T-cell (primary cell): ENCODE measurements around the gene BICDL2. TPM values are rescaled to one million over a fixed set of nuclear protein-coding genes. Genes with fewer than 3 reads are reported as not detected.

Experiments used
- ATAC-seq, 4 experiments: fragments of 200-7000 bp in 3 of 4; fragments of 150-1000 bp in 1 of 4; cut with Tn5 transposase; replicated peaks in 1 of 4; 1 replicate in 3 of 4; 2 replicates in 1 of 4; pipeline ENCODE4 v1.10.0; 2021; ENCODE audit warnings: moderate library complexity in 3 of 4, mild to moderate bottlenecking in 2 of 4, moderate number of reproducible peaks in 1 of 4
- CTCF ChIA-PET, 2 donors: fragments of 300-600 bp; sonication (Branson Sonifier 250); formaldehyde crosslinking; loops; one replicate each; lab custom pipeline; 2022; ENCODE audit warnings: antibody characterized with exemption in 2 of 2; lab: Charles Lee
- POLR2A ChIA-PET, 2 donors: fragments of 300-600 bp; sonication (Branson Sonifier 250); formaldehyde crosslinking; loops; one replicate each; lab custom pipeline; 2022; ENCODE audit warnings: antibody characterized with exemption in 2 of 2; lab: Charles Lee
- DNase-seq, 35 experiments: peaks; one replicate each; pipeline versions ENCODE4 v3.0.0 to v3.0.0-alpha.2; 2013 to 2023
- H3K27ac ChIP-seq: one replicate; pipeline ENCODE4 v1.5.1; 2013; ENCODE audit warnings: low read length
- H3K27me3 ChIP-seq, 2 experiments: replicated peaks in 1 of 2; 1 replicate in 1 of 2; 2 replicates in 1 of 2; pipeline versions ENCODE4 v1.6.1 to v1.7.0; 2013; ENCODE audit warnings: low read length in 1 of 2, mixed read lengths in 1 of 2; ENCODE audit not compliant: control insufficient read depth in 2 of 2, insufficient read depth in 2 of 2; ENCODE audit errors: extremely low read depth in 1 of 2
- H3K36me3 ChIP-seq, 2 donors: 1 replicate in 1 of 2; 2 replicates in 1 of 2; pipeline versions ENCODE4 v1.6.1 to v1.7.0; 2013; ENCODE audit warnings: low read length in 1 of 2; ENCODE audit not compliant: control insufficient read depth in 2 of 2, insufficient read depth in 1 of 2; ENCODE audit errors: extremely low read depth in 1 of 2
- H3K4me1 ChIP-seq, 2 experiments: 1 replicate in 1 of 2; 2 replicates in 1 of 2; pipeline versions ENCODE4 v1.6.1 to v1.7.0; 2013; ENCODE audit warnings: low read length in 2 of 2, mixed read lengths in 1 of 2; ENCODE audit not compliant: insufficient read depth in 2 of 2, control insufficient read depth in 1 of 2; ENCODE audit errors: extremely low read depth in 1 of 2
- H3K4me3 ChIP-seq, 2 donors: 1 replicate in 1 of 2; 2 replicates in 1 of 2; pipeline versions ENCODE4 v1.5.1 to v1.7.0; 2013; ENCODE audit warnings: mild to moderate bottlenecking in 2 of 2, low read length in 1 of 2, moderate library complexity in 1 of 2; ENCODE audit not compliant: control insufficient read depth in 1 of 2; ENCODE audit errors: extremely low read depth in 1 of 2
- H3K9me3 ChIP-seq: 2 replicates; pipeline ENCODE4 v1.7.0; 2013
- H3K27ac Mint-ChIP-seq, 2 donors: one replicate each; pipeline ENCODE4 v1.8.0; 2020 to 2021; ENCODE audit warnings: mild to moderate bottlenecking in 2 of 2, mixed read lengths in 2 of 2
- H3K27me3 Mint-ChIP-seq, 2 donors: one replicate each; pipeline ENCODE4 v1.8.0; 2021 to 2022; ENCODE audit warnings: mixed read lengths in 2 of 2
- H3K36me3 Mint-ChIP-seq: one replicate; pipeline ENCODE4 v1.8.0; 2021; ENCODE audit warnings: mixed read lengths
- H3K4me1 Mint-ChIP-seq, 3 donors: one replicate each; pipeline ENCODE4 v1.8.0; 2020 to 2022; ENCODE audit warnings: mixed read lengths in 3 of 3, mild to moderate bottlenecking in 1 of 3
- H3K4me3 Mint-ChIP-seq, 3 donors: one replicate each; pipeline ENCODE4 v1.8.0; 2020 to 2022; ENCODE audit warnings: mild to moderate bottlenecking in 3 of 3, mixed read lengths in 3 of 3, moderate library complexity in 3 of 3
- H3K9me3 Mint-ChIP-seq, 3 donors: one replicate each; pipeline ENCODE4 v1.8.0; 2020 to 2022; ENCODE audit warnings: mixed read lengths in 3 of 3
- WGBS: methylation state at CpG from one replicate; pipeline ENCODE4 v1.1.5; 2013; ENCODE audit warnings: missing lambda C conversion rate; ENCODE audit not compliant: insufficient coverage; 5-methylcytosine and 5-hydroxymethylcytosine counted together
- total RNA-seq, 35 experiments: library from RNA in 6 of 35; stranded (reverse) in 6 of 35; fragments of 120-200 nt in 1 of 35; gene quantifications; one replicate each; pipeline versions ENCODE4 v1.2.1 to v1.2.4 and lab custom pipeline; 2013 to 2026

BICDL2 gene
- total RNA-seq, 5 donors from 2014 or later (not counting 1 experiment from before 2014, with no cell fraction given) = 0.13 to 0.16 (median 0.15) TPM; not detected in 2

- Histone ChIP-seq H3K4me3 (peak overlapping the region in 1 of 2 donors; percentile 35), H3K4me1 (peaks cover 3 to 38% of the 10 kb centered on the region in 2 experiments), H3K36me3 (peaks cover 15 to 26% of the 10 kb centered on the region in 2 donors), H3K9me3 (no peaks in the 10 kb centered on the region), H3K27me3 (peaks cover 7 to 61% of the 10 kb centered on the region in 2 experiments), H3K27ac (no peak overlapping the region)
- H3K4me1 Mint-ChIP-seq = peaks cover 19 to 36% (median 29%) of the 10 kb centered on the region in 3 donors
- peaks cover 9% of the 10 kb centered on the region for H3K36me3 Mint-ChIP-seq
- CTCF ChIA-PET = interaction anchor here in 1 of 2 donors (0.6 to 1.1 kb wide), 2 partner anchors 25 to 26 kb away, joined by 3 to 6 read pairs; no protein-coding TSS in a partner anchor
- H3K27ac Mint-ChIP-seq = no peak overlapping the region
- 7% methylated on average over 54 of the region's 59 CpGs for WGBS
- H3K9me3 Mint-ChIP-seq = no peaks in the 10 kb centered on the region
- peak overlapping the region; percentile 44 to 74 (median 62) for H3K4me3 Mint-ChIP-seq
- DNase-seq = peak in 5 of 35 experiments; percentile 30 to 59 (median 35)
- peaks cover 35 to 39% of the 10 kb centered on the region in 2 donors for H3K27me3 Mint-ChIP-seq
- POLR2A ChIA-PET = interaction anchor here in 1 of 2 donors (0.6 kb wide), 1 partner anchor 77 kb away, joined by 3 read pairs; no protein-coding TSS in a partner anchor
- ATAC-seq = peak; percentile 23 to 51 (median 37)
These were observed 7.1 kb downstream of the BICDL2 start for GRCh38 chr16:3029491-3030221.

- H3K27me3 Mint-ChIP-seq = peaks cover 29 to 35% of the 10 kb centered on the region in 2 donors
- H3K9me3 Mint-ChIP-seq = no peaks in the 10 kb centered on the region
- Histone ChIP-seq H3K4me3 (peak overlapping the region in 1 of 2 donors; percentile 35), H3K9me3 (no peaks in the 10 kb centered on the region), H3K27ac (no peak overlapping the region), H3K36me3 (peaks cover 15 to 26% of the 10 kb centered on the region in 2 donors), H3K4me1 (peaks cover 5 to 45% of the 10 kb centered on the region in 2 experiments), H3K27me3 (peaks cover 7 to 52% of the 10 kb centered on the region in 2 experiments)
- WGBS = 19% methylated on average over 5 of the region's 15 CpGs
- POLR2A ChIA-PET = interaction anchor here in 1 of 2 donors (0.6 kb wide), 1 partner anchor 78 kb away, joined by 3 read pairs; no protein-coding TSS in a partner anchor
- H3K27ac Mint-ChIP-seq = no peak overlapping the region
- peaks cover 25 to 41% (median 35%) of the 10 kb centered on the region in 3 donors for H3K4me1 Mint-ChIP-seq
- CTCF ChIA-PET = interaction anchor here (0.6 to 1.8 kb wide), 16 partner anchors 9 to 629 kb away, joined by 3 to 29 read pairs (median 5); partner anchors contain the start of genes TNFRSF12A (in 1 of the 2) and ZNF213 (in 1 of the 2)
- peak overlapping the region; percentile 28 to 74 (median 36) for H3K4me3 Mint-ChIP-seq
- peaks cover 12% of the 10 kb centered on the region for H3K36me3 Mint-ChIP-seq
- no peak for DNase-seq
- ATAC-seq = no peak
These were observed 7.9 kb downstream of the BICDL2 start for GRCh38 chr16:3028716-3029319.

DNA sequence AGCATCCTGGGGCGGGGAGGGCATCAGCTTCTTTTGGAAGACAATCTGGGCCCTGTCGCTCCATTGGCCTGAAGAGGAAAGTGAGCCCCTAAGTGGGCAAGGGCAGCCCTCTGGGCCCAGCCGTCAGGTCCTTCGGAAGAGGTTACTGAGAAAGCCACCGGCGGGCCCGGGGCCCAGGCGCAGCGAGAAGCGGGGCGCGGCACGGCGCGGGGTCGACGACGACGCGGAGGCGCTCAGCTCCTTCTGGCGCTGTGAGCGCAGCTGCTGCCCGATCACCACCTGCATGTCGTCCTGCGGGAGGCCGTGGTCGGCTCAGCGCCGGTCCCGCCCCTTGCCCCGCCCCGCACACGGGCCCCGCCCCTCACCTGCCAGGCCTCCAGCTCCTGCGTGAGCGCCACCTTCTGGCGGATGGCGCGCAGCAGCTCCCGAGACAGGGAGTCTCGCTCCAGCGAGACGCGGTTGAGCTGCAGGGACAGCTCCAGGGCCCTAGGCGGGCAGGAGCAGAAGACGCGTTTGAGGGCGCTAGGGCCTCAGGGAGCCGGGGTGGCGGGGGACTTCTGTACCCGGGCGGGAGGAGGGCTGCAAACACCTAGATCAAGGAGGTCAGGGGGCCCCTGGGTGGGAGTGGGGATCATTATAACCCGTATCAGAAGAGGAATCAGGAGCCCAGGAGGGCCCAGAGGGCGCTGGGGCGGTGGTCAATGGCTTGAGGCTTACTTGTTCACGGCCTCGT lies 8.6 kb downstream of the BICDL2 start:
- peak; percentile 64 to 94 (median 80) for DNase-seq
- Histone ChIP-seq H3K4me1 (peaks cover 7 to 51% of the 10 kb centered on the region in 2 experiments), H3K36me3 (peaks cover 15 to 26% of the 10 kb centered on the region in 2 donors), H3K9me3 (no peaks in the 10 kb centered on the region), H3K27me3 (peaks cover 7 to 46% of the 10 kb centered on the region in 2 experiments), H3K27ac (no peak overlapping the region), H3K4me3 (no peak overlapping the region)
- H3K27me3 Mint-ChIP-seq = peaks cover 22 to 28% of the 10 kb centered on the region in 2 donors
- H3K9me3 Mint-ChIP-seq = no peaks in the 10 kb centered on the region
- peaks cover 12% of the 10 kb centered on the region for H3K36me3 Mint-ChIP-seq
- CTCF ChIA-PET = interaction anchor here (0.6 to 1.8 kb wide), 20 partner anchors 8 to 1471 kb away, joined by 3 to 29 read pairs (median 5); partner anchors contain the start of genes TNFRSF12A (in 1 of the 2) and ZNF213 (in 1 of the 2)
- ATAC-seq = peak; percentile 46 to 53 (median 48)
- peak overlapping the region in 1 of 3 donors; percentile 74 for H3K4me3 Mint-ChIP-seq
- H3K4me1 Mint-ChIP-seq = peaks cover 30 to 38% (median 37%) of the 10 kb centered on the region in 3 donors
- 11% methylated on average over 50 of the region's 58 CpGs for WGBS
- POLR2A ChIA-PET = no interaction called here
- no peak overlapping the region for H3K27ac Mint-ChIP-seq

DNA sequence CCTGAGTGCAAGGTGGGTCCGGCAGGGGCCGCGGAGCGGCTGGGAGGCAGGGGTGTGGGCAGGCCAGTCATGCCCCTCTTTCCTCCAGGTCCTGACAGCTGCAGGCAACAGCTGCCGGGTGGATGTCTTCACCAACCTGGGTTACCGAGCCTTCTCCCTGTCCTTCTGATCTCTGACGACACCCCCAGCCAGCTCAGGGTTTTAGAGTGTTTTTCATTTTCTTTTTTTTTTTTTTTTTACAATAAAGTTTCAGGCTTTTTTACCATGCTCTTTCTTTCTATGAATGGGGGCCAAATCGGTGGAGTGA lies 9.3 kb downstream of the BICDL2 start:
- H3K27ac ChIP-seq = no peak overlapping the region
- Mint-ChIP-seq H3K4me1 (peaks cover 37 to 45% (median 44%) of the 10 kb centered on the region in 3 donors), H3K9me3 (no peaks in the 10 kb centered on the region), H3K27ac (no peak overlapping the region), H3K4me3 (peak overlapping the region in 1 of 3 donors; percentile 74), H3K36me3 (peaks cover 12% of the 10 kb centered on the region), H3K27me3 (peaks cover 15 to 21% of the 10 kb centered on the region in 2 donors)
- peaks cover 15 to 26% of the 10 kb centered on the region in 2 donors for H3K36me3 ChIP-seq
- ChIA-PET CTCF (interaction anchor here (0.6 to 1.8 kb wide), 10 partner anchors 8 to 1583 kb away, joined by 3 to 29 read pairs (median 4); partner anchors contain the start of gene TNFRSF12A (in 1 of the 2)), POLR2A (interaction anchor here in 1 of 2 donors (0.6 to 0.7 kb wide), 2 partner anchors 16 to 46 kb away, joined by 3 to 6 read pairs; no protein-coding TSS in a partner anchor)
- no peak for ATAC-seq
- H3K27me3 ChIP-seq = peaks cover 5 to 39% of the 10 kb centered on the region in 2 experiments
- no peaks in the 10 kb centered on the region for H3K9me3 ChIP-seq
- 96% methylated on average over 4 of the region's 8 CpGs for WGBS
- peaks cover 8 to 58% of the 10 kb centered on the region in 2 experiments for H3K4me1 ChIP-seq
- DNase-seq = no peak
- H3K4me3 ChIP-seq = no peak overlapping the region

DNA sequence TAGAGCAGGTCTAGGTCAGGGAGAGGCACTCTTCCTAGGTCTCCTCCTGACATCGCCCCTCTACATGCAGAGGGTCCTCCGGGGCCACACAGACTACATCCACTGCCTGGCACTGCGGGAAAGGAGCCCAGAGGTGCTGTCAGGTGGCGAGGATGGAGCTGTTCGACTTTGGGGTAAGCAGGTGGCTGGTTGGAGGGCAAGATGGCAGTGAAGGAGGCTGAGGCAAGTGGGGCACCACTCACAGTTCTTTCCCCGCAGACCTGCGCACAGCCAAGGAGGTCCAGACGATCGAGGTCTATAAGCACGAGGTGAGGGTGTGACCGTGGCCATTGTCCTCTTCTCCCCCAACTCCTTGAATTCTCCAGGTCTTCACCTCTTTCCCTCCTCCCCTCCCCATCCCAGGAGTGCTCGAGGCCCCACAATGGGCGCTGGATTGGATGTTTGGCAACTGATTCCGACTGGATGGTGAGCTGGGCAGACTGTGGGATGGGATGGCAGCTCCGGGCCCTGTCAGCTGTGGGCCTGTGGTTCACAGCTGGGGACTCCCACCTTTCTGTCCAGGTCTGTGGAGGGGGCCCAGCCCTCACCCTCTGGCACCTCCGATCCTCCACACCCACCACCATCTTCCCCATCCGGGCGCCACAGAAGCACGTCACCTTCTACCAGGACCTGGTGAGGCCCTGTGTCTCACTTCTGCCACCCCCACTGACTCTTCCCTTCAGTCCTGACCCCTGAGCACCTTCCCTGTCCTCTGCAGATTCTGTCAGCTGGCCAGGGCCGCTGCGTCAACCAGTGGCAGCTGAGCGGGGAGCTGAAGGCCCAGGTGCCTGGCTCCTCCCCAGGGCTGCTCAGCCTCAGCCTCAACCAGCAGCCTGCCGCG lies 9.9 kb downstream of the BICDL2 start:
- POLR2A ChIA-PET = interaction anchor here in 1 of 2 donors (0.6 to 0.7 kb wide), 2 partner anchors 16 to 46 kb away, joined by 3 to 6 read pairs; no protein-coding TSS in a partner anchor

More for the DNA sequence above, 9.9 kb downstream of the BICDL2 start:
- H3K36me3 Mint-ChIP-seq = peaks cover 12% of the 10 kb centered on the region
- peaks cover 12 to 18% of the 10 kb centered on the region in 2 donors for H3K27me3 Mint-ChIP-seq
- 93% methylated on average over 15 of the region's 24 CpGs for WGBS
- Histone ChIP-seq H3K9me3 (no peaks in the 10 kb centered on the region), H3K27ac (no peak overlapping the region), H3K4me1 (peaks cover 8 to 64% of the 10 kb centered on the region in 2 experiments), H3K27me3 (peaks cover 3 to 33% of the 10 kb centered on the region in 2 experiments), H3K4me3 (no peak overlapping the region), H3K36me3 (peaks cover 15 to 26% of the 10 kb centered on the region in 2 donors)
- ATAC-seq = no peak
- H3K27ac Mint-ChIP-seq = no peak overlapping the region
- H3K9me3 Mint-ChIP-seq = no peaks in the 10 kb centered on the region
- no peak for DNase-seq
- peaks cover 43 to 51% (median 50%) of the 10 kb centered on the region in 3 donors for H3K4me1 Mint-ChIP-seq
- H3K4me3 Mint-ChIP-seq = peak overlapping the region in 1 of 3 donors; percentile 24
- CTCF ChIA-PET = interaction anchor here (0.6 to 1.8 kb wide), 5 partner anchors 19 to 1583 kb away, joined by 3 to 29 read pairs (median 4); no protein-coding TSS in a partner anchor
